WI38 (cell line): ENCODE results near the gene KDM2A.

Source experiments
- H3K4me3 ChIP-seq: 2 replicates; pipeline ENCODE4 v1.5.1; 2011; ENCODE audit warnings: low read depth, mild to moderate bottlenecking, control low read depth, low read length
- CTCF ChIP-seq: IDR thresholded peaks from 2 replicates; pipeline ENCODE4 v1.5.1; 2012; ENCODE audit warnings: low read depth, mild to moderate bottlenecking, control low read depth, low read length

KDM2A gene

GRCh38 chr11:67266449-67267187, 147.6 kb downstream of the KDM2A start, which contains the start of gene GRK2:
TSS of gene GRK2 (plus strand) at chr11:67266473. CDS start at chr11:67266700, 227 bp downstream.
- no peak for TF ChIP-seq CTCF
- H3K4me3 ChIP-seq = peak within 1 kb of the TSS; percentile 84

- TF ChIP-seq CTCF = no peak
- peak overlapping the region; percentile 84 for H3K4me3 ChIP-seq
These were observed 148.4 kb downstream of the KDM2A start for GRCh38 chr11:67267188-67268080.

- H3K4me3 ChIP-seq = no peak overlapping the region; the same call in 1 of the 2 replicates
- TF ChIP-seq CTCF = no peak
These were observed 149.3 kb downstream of the KDM2A start for GRCh38 chr11:67268081-67268961.

- H3K4me3 ChIP-seq = no peak overlapping the region
- TF ChIP-seq CTCF = no peak
These were observed 149.9 kb downstream of the KDM2A start for GRCh38 chr11:67268962-67269268.

GRCh38 chr11:67269401-67270255, 150.6 kb downstream of the KDM2A start:
- H3K4me3 ChIP-seq = no peak overlapping the region
- TF ChIP-seq CTCF = no peak
